Measurements from ENCODE around the gene CEP95. TPM values are rescaled to one million over a fixed set of nuclear protein-coding genes. Genes with fewer than 3 reads are reported as not detected.

The CEP95 gene
- total and polyA plus RNA-seq, 10 of the 15 experiments (the other 5 are each of a cell fraction or from before 2014, with no cell fraction given): 17.7 to 54.9 (median 29.6) TPM

DNA sequence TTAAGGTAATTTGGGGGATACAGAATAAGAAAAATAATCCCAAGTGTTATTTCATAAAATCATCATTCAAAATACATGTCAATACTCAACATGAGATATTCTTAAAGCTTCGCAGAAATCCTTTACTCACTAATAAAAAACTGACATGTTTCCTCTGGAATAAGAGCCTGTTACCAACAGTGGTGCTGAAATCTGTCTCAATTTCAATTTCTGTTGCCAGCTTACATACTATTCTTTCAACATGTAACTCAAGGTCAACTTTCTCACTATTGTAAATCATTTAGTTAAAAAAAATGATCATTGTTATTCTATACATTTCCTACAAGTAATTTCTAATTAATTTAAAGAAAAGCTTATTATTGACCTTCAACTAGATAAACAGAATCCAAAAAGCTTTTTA lies 67.9 kb downstream of the CEP95 start:
- Histone ChIP-seq H3K27me3 (replicated peaks in 1 of 2; ENCODE audit: control insufficient read depth in 2 of 2, insufficient read depth in 2 of 2, low read length in 1 of 2) (no peaks in the 10 kb centered on the region), H3K9me3 (replicated peaks; ENCODE audit: control insufficient read depth, insufficient read depth, low read length) (no peaks in the 10 kb centered on the region; the same call in 2 of the 3 replicates), H4K20me1 (ENCODE audit: control insufficient read depth, insufficient read depth) (no peaks in the 10 kb centered on the region), H3K4me3 (no peak overlapping the region), H3K79me2 (ENCODE audit: control insufficient read depth, insufficient read depth, low read length) (no peaks in the 10 kb centered on the region), H2AFZ (ENCODE audit: control insufficient read depth, low read depth, low read length) (no peak overlapping the region), H3K36me3 (ENCODE audit: control insufficient read depth in 2 of 2, insufficient read depth in 2 of 2, low read length in 1 of 2) (peaks cover 0 to 6% of the 10 kb centered on the region in 2 experiments; a peak in 2 of 4 replicates), H3K4me1 (ENCODE audit: control insufficient read depth, insufficient read depth, low read length) (no peaks in the 10 kb centered on the region), H3K27ac (ENCODE audit: control insufficient read depth, insufficient read depth) (no peak overlapping the region), H3K4me2 (ENCODE audit: control insufficient read depth, insufficient read depth) (no peak overlapping the region), H3K9ac (ENCODE audit: control insufficient read depth, insufficient read depth, low read length) (no peak overlapping the region)
- no TSS peak for BruUV-seq (replicated peaks)
- no peak for TF ChIP-seq CBFB (IDR thresholded peaks at IDR 0.05; ENCODE audit: low read depth)
- TF ChIP-seq STAT1 (conservative IDR thresholded peaks at IDR 0.05): no peak
- TF ChIP-seq YBX1 (IDR thresholded peaks at IDR 0.05): no peak
- TF ChIP-seq CREM (IDR thresholded peaks at IDR 0.05; ENCODE audit: low read depth): no peak
- TF ChIP-seq MYB (IDR thresholded peaks at IDR 0.05; ENCODE audit: borderline replicate concordance, low read depth, low read length): no peak
- no peak for TF ChIP-seq CEBPB (IDR thresholded peaks at IDR 0.05; ENCODE audit: borderline replicate concordance in 1 of 2, low read depth in 2 of 2, low read length in 2 of 2)
- no peak for TF ChIP-seq SPI1 (IDR thresholded peaks at IDR 0.05; ENCODE audit: borderline replicate concordance, insufficient read depth, low read depth, low read length)
- in situ Hi-C loops (cut with MboI) (no loop called here), intact Hi-C loops (cut with micrococcal nuclease; ENCODE audit: unreplicated experiment) (no loop called here)
- FAIRE-seq (no peak), ATAC-seq (no peak), DNase-seq (ENCODE audit: low read depth, low spot score) (no peak)
- ChIA-PET POLR2A (interaction anchor here (0.5 to 2.2 kb wide), 3 partner anchors 31 to 41 kb away, joined by 3 to 6 read pairs (median 5); no protein-coding TSS in a partner anchor), CTCF (interaction anchor here (1.0 to 2.7 kb wide), 5 partner anchors 9 to 155 kb away, joined by 3 to 11 read pairs (median 3); partner anchors contain the start of gene POLG2), RAD21 (ENCODE audit: unreplicated experiment) (no interaction called here), SMC1A (ENCODE audit: uncharacterized antibody, unreplicated experiment) (interaction anchor here (0.7 to 1.9 kb wide), 9 partner anchors 8 to 1530 kb away, joined by 3 to 9 read pairs (median 4); no protein-coding TSS in a partner anchor)
- 100% methylated on average over 1 of the region's 1 CpG for whole genome bisulfite sequencing (ENCODE audit: insufficient coverage, insufficient replicate concordance, low lambda C conversion rate, missing lambda C conversion rate)

DNA sequence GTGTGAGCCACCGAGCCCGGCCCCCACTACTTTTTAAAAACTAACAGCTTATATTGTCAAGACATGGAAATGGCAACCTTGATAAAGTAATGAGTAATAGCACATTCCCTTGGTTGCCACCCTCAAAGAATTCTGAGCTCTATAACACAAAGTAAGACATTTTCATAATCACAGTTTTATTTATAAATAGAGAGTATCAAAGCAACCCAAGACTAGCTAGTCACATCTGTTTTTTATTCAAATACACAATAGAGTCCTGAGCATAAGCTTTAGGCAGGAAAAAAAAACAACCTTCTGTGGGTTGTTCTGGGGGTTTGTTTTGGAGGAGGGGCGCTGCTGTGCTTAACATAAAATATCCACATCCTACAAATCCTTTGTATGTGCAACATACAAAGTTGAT lies 68.7 kb downstream of the CEP95 start:
- FAIRE-seq (no peak), DNase-seq (ENCODE audit: low read depth, low spot score) (no peak), ATAC-seq (no peak)
- Histone ChIP-seq H3K4me2 (ENCODE audit: control insufficient read depth, insufficient read depth) (no peak overlapping the region), H3K27me3 (replicated peaks in 1 of 2; ENCODE audit: control insufficient read depth in 2 of 2, insufficient read depth in 2 of 2, low read length in 1 of 2) (no peaks in the 10 kb centered on the region), H3K4me1 (ENCODE audit: control insufficient read depth, insufficient read depth, low read length) (no peaks in the 10 kb centered on the region), H3K36me3 (ENCODE audit: control insufficient read depth in 2 of 2, insufficient read depth in 2 of 2, low read length in 1 of 2) (peaks cover 0 to 7% of the 10 kb centered on the region in 2 experiments; a peak in 2 of 4 replicates), H3K9ac (ENCODE audit: control insufficient read depth, insufficient read depth, low read length) (no peak overlapping the region), H3K79me2 (ENCODE audit: control insufficient read depth, insufficient read depth, low read length) (no peaks in the 10 kb centered on the region), H3K9me3 (replicated peaks; ENCODE audit: control insufficient read depth, insufficient read depth, low read length) (no peaks in the 10 kb centered on the region; the same call in 2 of the 3 replicates), H2AFZ (ENCODE audit: control insufficient read depth, low read depth, low read length) (no peak overlapping the region), H3K27ac (ENCODE audit: control insufficient read depth, insufficient read depth) (no peak overlapping the region), H4K20me1 (ENCODE audit: control insufficient read depth, insufficient read depth) (no peaks in the 10 kb centered on the region), H3K4me3 (no peak overlapping the region)
- in situ Hi-C loops (cut with MboI) (no loop called here), intact Hi-C loops (cut with micrococcal nuclease; ENCODE audit: unreplicated experiment) (no loop called here)
- POLR2A ChIA-PET: interaction anchor here (0.5 to 2.2 kb wide), 4 partner anchors 32 to 93 kb away, joined by 3 to 6 read pairs (median 4); no protein-coding TSS in a partner anchor
- no TSS peak for BruUV-seq (replicated peaks)
- SMC1A ChIA-PET (ENCODE audit: uncharacterized antibody, unreplicated experiment): interaction anchor here (0.6 to 1.9 kb wide), 10 partner anchors 9 to 156 kb away, joined by 3 to 9 read pairs (median 4); no protein-coding TSS in a partner anchor
- RAD21 ChIA-PET (ENCODE audit: unreplicated experiment): interaction anchor here (1.7 kb wide), 1 partner anchor 74 kb away, joined by 4 read pairs; no protein-coding TSS in a partner anchor
- WGBS (ENCODE audit: insufficient coverage, insufficient replicate concordance, low lambda C conversion rate, missing lambda C conversion rate): 100% methylated on average over 3 of the region's 3 CpGs
- CTCF ChIA-PET: interaction anchor here (1.1 to 2.7 kb wide), 5 partner anchors 12 to 156 kb away, joined by 3 to 11 read pairs (median 4); no protein-coding TSS in a partner anchor
- TF ChIP-seq SREBF1 (IDR thresholded peaks at IDR 0.05; ENCODE audit: low read length) (no peak), FOXK2 (IDR thresholded peaks at IDR 0.05) (no peak), MTA2 (IDR thresholded peaks at IDR 0.05; ENCODE audit: low read depth) (no peak), NFXL1 (IDR thresholded peaks at IDR 0.05; ENCODE audit: borderline replicate concordance) (no peak), IRF4 (IDR thresholded peaks at IDR 0.05; ENCODE audit: low read depth, low read length) (no peak), ZNF622 (IDR thresholded peaks at IDR 0.05) (no peak), CHD2 (IDR thresholded peaks at IDR 0.05; ENCODE audit: borderline replicate concordance, low read depth, low read length) (no peak)
- TF ChIP-seq, protein P1, sequence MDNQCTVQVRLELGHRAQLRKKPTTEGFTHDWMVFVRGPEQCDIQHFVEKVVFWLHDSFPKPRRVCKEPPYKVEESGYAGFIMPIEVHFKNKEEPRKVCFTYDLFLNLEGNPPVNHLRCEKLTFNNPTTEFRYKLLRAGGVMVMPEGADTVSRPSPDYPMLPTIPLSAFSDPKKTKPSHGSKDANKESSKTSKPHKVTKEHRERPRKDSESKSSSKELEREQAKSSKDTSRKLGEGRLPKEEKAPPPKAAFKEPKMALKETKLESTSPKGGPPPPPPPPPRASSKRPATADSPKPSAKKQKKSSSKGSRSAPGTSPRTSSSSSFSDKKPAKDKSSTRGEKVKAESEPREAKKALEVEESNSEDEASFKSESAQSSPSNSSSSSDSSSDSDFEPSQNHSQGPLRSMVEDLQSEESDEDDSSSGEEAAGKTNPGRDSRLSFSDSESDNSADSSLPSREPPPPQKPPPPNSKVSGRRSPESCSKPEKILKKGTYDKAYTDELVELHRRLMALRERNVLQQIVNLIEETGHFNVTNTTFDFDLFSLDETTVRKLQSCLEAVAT (IDR thresholded peaks at IDR 0.05): no peak
- TF ChIP-seq, protein P2, sequence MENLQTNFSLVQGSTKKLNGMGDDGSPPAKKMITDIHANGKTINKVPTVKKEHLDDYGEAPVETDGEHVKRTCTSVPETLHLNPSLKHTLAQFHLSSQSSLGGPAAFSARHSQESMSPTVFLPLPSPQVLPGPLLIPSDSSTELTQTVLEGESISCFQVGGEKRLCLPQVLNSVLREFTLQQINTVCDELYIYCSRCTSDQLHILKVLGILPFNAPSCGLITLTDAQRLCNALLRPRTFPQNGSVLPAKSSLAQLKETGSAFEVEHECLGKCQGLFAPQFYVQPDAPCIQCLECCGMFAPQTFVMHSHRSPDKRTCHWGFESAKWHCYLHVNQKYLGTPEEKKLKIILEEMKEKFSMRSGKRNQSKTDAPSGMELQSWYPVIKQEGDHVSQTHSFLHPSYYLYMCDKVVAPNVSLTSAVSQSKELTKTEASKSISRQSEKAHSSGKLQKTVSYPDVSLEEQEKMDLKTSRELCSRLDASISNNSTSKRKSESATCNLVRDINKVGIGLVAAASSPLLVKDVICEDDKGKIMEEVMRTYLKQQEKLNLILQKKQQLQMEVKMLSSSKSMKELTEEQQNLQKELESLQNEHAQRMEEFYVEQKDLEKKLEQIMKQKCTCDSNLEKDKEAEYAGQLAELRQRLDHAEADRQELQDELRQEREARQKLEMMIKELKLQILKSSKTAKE (IDR thresholded peaks at IDR 0.05; ENCODE audit: low read depth, poor library complexity, severe bottlenecking): no peak

All from GM12878 (cell line).